DND-41 (cell line): ENCODE results near the gene EGF.

ENCODE experiments used
- EZH2 ChIP-seq: IDR thresholded peaks from 3 replicates; pipeline ENCODE4 v1.6.1; 2012; ENCODE audit warnings: borderline replicate concordance, low read depth, mild to moderate bottlenecking, moderate library complexity, low read length, inconsistent platforms; ENCODE audit not compliant: severe bottlenecking
- TF ChIP-seq, protein P1 (sequence below): IDR thresholded peaks from 2 replicates; pipeline ENCODE4 v1.5.1; 2012; ENCODE audit warnings: borderline replicate concordance, low read length, moderate library complexity, mild to moderate bottlenecking; ENCODE audit not compliant: poor library complexity, severe bottlenecking; ENCODE audit errors: extremely low read depth

DNA sequence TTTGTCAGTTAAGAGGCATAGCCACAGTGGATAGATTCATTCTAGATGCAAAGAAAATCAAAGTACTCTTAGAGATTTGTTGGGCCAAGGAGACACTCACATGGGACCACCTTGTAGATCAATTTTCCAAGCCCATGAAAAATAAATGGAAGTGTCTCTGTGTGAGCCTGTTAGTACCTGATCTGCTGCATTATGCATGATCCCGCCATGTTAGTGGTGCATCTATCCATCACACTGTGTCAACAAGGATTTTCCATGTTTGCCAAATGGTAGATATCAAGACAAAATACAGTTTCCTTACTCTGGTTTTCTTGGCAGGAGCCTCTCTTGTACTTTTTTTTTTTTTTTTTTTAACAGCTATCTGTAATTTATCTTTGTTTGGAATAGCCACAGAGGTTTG is 112.4 kb downstream of the EGF start:
- TF ChIP-seq EZH2 = no peak
- TF ChIP-seq, protein P1, sequence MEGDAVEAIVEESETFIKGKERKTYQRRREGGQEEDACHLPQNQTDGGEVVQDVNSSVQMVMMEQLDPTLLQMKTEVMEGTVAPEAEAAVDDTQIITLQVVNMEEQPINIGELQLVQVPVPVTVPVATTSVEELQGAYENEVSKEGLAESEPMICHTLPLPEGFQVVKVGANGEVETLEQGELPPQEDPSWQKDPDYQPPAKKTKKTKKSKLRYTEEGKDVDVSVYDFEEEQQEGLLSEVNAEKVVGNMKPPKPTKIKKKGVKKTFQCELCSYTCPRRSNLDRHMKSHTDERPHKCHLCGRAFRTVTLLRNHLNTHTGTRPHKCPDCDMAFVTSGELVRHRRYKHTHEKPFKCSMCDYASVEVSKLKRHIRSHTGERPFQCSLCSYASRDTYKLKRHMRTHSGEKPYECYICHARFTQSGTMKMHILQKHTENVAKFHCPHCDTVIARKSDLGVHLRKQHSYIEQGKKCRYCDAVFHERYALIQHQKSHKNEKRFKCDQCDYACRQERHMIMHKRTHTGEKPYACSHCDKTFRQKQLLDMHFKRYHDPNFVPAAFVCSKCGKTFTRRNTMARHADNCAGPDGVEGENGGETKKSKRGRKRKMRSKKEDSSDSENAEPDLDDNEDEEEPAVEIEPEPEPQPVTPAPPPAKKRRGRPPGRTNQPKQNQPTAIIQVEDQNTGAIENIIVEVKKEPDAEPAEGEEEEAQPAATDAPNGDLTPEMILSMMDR = no peak
